Neural progenitor cell (in vitro differentiated cells): ENCODE data around the gene MEG3.

Experiments used
- EZH2 ChIP-seq: fragments of 200-600 bp; sonication (generic); IDR thresholded peaks from 2 replicates; pipeline ENCODE4 v1.6.1; 2017; ENCODE audit warnings: antibody characterized with exemption, mild to moderate bottlenecking, moderate library complexity
- TF ChIP-seq, protein P1 (sequence below): fragments of 200-600 bp; sonication (generic); IDR thresholded peaks from 2 replicates; pipeline ENCODE4 v1.5.1; 2017; ENCODE audit warnings: antibody characterized with exemption, mild to moderate bottlenecking

DNA sequence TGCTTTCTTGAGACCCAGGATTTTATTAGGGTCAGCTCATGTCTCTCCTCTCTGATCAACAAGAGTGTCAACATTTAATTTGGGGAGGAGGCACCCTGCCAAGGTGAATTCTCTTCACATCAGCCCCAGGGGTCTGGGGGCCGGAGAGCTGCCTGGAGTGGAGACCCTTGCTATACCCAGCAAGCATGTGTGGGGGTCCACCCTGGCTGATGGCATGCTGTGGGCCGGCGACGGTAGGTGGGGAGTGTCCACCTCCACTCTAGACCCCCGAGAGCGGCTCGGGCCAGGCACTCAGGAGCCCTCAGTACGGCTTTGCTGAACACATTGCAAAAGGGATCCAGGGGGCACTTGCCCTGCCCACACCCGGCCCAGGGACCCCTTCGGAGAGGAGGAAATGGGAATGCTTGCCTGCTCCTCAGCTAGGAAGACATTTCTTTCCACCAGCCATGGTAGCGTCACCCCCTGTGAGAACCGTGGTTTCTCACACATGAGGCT lies 10.4 kb downstream of the MEG3 start:
- TF ChIP-seq, protein P1, sequence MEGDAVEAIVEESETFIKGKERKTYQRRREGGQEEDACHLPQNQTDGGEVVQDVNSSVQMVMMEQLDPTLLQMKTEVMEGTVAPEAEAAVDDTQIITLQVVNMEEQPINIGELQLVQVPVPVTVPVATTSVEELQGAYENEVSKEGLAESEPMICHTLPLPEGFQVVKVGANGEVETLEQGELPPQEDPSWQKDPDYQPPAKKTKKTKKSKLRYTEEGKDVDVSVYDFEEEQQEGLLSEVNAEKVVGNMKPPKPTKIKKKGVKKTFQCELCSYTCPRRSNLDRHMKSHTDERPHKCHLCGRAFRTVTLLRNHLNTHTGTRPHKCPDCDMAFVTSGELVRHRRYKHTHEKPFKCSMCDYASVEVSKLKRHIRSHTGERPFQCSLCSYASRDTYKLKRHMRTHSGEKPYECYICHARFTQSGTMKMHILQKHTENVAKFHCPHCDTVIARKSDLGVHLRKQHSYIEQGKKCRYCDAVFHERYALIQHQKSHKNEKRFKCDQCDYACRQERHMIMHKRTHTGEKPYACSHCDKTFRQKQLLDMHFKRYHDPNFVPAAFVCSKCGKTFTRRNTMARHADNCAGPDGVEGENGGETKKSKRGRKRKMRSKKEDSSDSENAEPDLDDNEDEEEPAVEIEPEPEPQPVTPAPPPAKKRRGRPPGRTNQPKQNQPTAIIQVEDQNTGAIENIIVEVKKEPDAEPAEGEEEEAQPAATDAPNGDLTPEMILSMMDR: no peak
- TF ChIP-seq EZH2: no peak
